Liver (tissue), 2 donors: ENCODE data around the gene CCDC186.
"Not testable (repeated sequence)": the region's sequence is repeated elsewhere in the genome, so short reads cannot be mapped to it uniquely, and the experiment has no call there.

Experiments
- CTCF ChIP-seq: fragments of 150-350 bp; IDR thresholded peaks from 2 replicates; pipeline ENCODE4 v1.5.1; 2017; ENCODE audit warnings: improper control_type of control experiment, low read depth, low read length; ENCODE audit not compliant: missing input control
- TF ChIP-seq, protein P1 (sequence below): IDR thresholded peaks from 2 replicates; pipeline ENCODE4 v1.6.1; 2016; ENCODE audit warnings: antibody characterized with exemption
- TF ChIP-seq, protein P2 (sequence below): IDR thresholded peaks from 2 replicates; pipeline ENCODE4 v1.6.1; 2016; ENCODE audit warnings: antibody characterized with exemption
- donor health status: healthy.

DNA sequence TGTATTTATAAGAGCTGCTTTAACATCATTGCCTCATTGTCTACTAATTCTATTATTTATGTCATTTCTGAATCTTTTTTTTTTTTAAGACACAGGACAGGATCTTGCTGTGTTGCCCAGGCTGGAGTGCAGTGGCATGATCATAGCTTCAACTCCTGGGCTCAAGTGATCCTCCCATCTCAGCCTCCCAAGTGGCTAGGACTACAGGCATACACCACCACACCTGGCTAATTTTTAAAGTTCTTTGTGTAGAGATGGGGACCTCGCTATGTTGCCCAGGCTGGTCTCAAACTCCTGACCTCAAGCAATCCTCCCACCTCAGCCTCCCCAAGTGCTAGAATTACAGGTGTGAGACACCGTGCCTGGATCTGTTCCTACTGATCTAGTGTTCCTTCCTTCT is 33.2 kb downstream of the CCDC186 start:
- TF ChIP-seq CTCF, result not testable (repeated sequence)
- TF ChIP-seq, protein P1, sequence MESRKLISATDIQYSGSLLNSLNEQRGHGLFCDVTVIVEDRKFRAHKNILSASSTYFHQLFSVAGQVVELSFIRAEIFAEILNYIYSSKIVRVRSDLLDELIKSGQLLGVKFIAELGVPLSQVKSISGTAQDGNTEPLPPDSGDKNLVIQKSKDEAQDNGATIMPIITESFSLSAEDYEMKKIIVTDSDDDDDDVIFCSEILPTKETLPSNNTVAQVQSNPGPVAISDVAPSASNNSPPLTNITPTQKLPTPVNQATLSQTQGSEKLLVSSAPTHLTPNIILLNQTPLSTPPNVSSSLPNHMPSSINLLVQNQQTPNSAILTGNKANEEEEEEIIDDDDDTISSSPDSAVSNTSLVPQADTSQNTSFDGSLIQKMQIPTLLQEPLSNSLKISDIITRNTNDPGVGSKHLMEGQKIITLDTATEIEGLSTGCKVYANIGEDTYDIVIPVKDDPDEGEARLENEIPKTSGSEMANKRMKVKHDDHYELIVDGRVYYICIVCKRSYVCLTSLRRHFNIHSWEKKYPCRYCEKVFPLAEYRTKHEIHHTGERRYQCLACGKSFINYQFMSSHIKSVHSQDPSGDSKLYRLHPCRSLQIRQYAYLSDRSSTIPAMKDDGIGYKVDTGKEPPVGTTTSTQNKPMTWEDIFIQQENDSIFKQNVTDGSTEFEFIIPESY, result not testable (repeated sequence)
- TF ChIP-seq, protein P2, sequence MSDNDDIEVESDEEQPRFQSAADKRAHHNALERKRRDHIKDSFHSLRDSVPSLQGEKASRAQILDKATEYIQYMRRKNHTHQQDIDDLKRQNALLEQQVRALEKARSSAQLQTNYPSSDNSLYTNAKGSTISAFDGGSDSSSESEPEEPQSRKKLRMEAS, result not testable (repeated sequence)
